ENCODE results near the gene DCPS.
"Not testable (repeated sequence)": the region's sequence is repeated elsewhere in the genome, so short reads cannot be mapped to it uniquely, and the experiment has no call there.

DCPS gene

DNA sequence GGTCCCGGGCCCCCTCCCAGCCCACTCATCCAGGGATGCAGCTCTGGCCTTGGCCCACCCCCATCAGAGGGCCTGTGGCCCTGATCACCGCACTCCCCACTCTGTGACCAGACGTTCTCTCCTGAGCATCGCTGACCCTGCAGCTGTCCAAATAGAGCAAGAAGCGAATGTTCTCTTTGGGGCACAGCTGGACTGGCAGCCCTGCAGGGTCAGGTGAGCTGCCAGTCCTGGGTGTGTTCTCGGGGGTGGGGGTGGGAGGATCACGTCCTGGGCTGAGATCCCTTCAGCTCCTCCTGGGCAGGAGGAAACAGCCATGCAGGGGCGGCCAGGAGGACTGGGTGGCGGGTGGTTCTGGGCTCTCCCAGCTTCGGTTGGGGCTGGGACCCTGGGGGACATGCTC is 78.1 kb downstream of the DCPS start:
- not testable (repeated sequence) for H3K9me3 Mint-ChIP-seq; H3K4me1 Mint-ChIP-seq (ENCODE audit: low read depth); H3K36me3 Mint-ChIP-seq (ENCODE audit: low read depth); H3K27me3 Mint-ChIP-seq (ENCODE audit: low read depth); H3K4me3 Mint-ChIP-seq; H3K27ac Mint-ChIP-seq

DNA sequence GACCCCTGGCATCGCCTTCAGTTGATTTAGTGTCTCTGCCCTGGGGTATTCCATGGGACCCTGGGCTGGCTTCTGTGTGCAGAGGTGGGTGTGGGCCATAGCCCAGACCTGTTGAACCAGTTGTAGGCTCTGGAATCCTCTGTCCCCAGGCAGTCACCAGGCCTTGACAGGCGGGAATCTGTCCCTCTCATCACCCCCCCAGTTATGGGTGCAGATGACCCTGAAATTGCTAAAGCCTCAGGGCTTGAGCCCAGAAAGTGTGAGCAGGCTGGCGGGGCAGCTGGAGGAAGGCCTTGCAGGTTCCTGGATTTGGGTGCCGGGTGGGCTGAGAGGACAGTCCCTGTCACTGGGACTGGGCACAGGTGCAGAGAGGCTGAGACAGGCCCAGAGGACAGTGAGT is 78.8 kb downstream of the DCPS start:
- H3K4me1 Mint-ChIP-seq (ENCODE audit: low read depth); H3K36me3 Mint-ChIP-seq (ENCODE audit: low read depth); H3K27ac Mint-ChIP-seq; H3K4me3 Mint-ChIP-seq; H3K9me3 Mint-ChIP-seq; H3K27me3 Mint-ChIP-seq (ENCODE audit: low read depth): not testable (repeated sequence)

DNA sequence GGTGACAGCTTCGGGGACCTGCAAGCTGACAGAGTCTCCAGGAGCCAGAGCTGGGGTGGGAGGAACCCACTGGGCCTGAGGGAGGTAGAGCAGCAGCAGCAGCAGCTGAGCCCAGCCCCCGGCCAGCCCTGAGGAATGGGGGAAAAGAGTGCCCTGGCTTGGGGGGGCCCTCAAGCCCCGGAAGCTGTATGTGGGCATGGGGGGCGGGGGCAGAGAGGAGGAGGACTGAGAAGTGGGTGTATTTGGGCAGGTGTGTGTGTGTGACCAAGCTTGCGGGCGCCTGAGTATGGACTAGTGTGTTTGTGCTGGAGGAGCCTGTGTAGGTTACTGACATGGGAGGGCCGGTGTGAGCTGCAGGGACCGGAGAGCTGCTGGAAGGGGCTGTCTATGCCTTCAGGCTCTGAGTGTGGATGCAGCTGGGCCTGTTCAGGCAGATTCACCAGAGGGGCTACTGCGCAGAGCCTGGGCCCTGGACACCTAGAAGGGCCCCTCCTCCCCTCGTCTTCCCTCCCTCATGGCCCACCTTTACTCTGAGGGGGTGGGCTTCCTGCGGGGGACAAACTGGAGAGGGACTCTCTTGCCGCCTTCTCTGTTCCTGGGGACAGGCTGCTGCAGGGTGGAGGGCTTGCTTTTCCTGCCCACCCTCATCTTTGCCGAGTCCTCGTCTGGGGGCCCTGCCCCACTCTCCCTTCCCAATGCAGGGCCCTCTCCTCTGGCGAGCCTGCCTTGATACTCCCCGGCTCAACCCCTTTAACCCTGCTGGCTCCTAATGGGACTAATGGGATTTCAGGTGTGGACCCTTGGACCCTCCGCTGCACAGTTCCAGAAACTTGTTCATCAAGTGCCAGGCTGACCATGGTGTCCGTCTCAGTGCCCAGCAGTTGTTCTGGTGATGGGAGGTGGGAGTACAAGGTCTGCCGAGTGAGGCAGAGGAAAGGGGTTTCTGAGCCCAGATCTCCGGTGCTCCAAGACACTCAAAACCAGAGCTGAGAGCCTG is 79.8 kb downstream of the DCPS start:
- Mint-ChIP-seq H3K27me3 (ENCODE audit: low read depth) (no peaks in the 10 kb centered on the region), H3K4me3 (no peak overlapping the region), H3K9me3 (no peaks in the 10 kb centered on the region), H3K4me1 (ENCODE audit: low read depth) (peaks cover 9% of the 10 kb centered on the region), H3K27ac (no peak overlapping the region), H3K36me3 (ENCODE audit: low read depth) (no peaks in the 10 kb centered on the region)

DNA sequence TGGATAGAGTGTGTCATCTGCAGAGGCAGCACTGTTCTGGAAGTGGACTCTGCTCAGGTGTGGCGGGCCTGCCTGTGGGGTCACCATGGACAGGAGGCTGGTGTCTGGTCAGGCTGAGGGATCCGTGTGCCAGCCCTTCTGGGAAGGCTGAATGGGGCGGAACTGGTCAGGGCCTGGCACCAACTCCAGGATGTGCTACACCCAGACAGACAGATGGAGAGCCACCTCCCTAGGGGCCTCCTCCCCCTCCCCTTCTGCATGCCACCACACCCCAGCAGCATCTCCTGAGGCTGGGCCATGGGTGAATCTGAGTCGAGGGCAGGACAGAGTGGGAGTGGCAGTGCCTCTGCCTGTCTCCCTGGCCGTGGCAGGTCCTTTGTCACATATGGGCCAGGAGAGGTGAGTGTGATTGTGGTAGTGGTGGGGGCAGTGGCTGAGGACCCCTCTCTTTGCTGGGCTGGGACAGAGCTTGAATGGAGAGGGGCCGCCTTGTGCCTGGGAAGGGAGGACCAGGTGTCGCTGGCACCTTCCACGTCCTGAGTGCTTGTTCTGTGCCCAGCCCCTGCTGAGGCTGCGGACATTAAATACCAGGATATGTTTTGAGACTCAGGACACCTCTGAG is 80.7 kb downstream of the DCPS start:
- Mint-ChIP-seq H3K4me1 (ENCODE audit: low read depth) (peaks cover 9% of the 10 kb centered on the region), H3K4me3 (no peak overlapping the region), H3K36me3 (ENCODE audit: low read depth) (no peaks in the 10 kb centered on the region), H3K27ac (no peak overlapping the region), H3K9me3 (no peaks in the 10 kb centered on the region), H3K27me3 (ENCODE audit: low read depth) (no peaks in the 10 kb centered on the region)

DNA sequence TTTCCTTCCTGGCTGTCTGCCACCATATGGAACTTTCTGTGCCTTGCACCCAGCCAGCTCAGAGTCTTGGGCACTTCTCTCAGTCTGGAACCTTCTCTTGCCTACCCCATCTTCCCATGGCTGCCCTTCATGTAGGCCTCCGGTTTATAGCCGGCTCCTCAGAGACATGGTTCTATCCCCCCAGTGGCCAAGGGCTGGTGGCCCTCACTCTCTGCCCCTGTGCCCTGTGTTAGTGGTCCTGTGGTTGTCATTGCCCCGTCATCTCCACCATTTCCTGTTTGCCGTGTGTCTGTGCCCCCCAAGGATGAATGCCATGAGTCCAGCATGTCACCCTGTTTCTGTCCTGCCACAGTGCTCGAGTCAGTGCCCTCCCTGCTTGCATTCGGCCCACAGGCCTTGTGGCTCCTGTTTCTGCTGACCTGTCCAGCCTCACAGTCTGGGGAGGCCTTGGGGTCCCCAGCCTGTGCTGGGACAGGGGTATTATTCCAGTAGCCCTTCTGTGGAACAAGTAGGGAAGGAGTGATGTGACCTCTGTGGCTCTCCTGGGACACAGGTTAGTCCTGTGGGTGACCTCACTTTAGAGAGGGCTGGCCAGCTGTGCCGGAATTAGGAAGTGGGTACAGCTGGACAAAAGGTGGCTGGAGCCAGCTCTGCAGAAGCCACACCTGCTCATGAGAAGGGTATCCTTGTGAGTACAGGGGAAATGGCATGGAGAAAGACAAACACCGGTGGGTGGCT is 82.3 kb downstream of the DCPS start:
- Mint-ChIP-seq H3K4me3 (no peak overlapping the region), H3K36me3 (ENCODE audit: low read depth) (no peaks in the 10 kb centered on the region), H3K9me3 (no peaks in the 10 kb centered on the region), H3K27me3 (ENCODE audit: low read depth) (no peaks in the 10 kb centered on the region), H3K4me1 (ENCODE audit: low read depth) (peaks cover 9% of the 10 kb centered on the region), H3K27ac (no peak overlapping the region)

DNA sequence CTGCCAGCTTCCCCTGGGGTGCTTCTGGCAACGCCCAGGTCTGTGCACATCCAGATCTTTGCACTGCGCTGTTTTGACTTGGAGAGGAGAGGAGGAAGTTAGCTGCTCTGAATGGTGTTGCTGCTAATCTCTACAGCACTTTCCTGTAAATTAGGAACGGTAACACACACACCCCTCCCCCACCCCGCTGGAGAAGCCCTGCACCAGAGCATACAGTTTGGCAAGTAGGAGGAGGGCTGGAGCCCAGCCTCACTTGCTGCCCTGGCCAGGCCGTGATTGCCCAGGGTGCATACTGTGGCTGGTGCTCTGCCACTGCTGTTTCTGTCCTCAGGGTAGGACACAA is 82.8 kb downstream of the DCPS start:
- not testable (repeated sequence) for H3K4me1 Mint-ChIP-seq (ENCODE audit: low read depth); H3K27ac Mint-ChIP-seq; H3K4me3 Mint-ChIP-seq

DNA sequence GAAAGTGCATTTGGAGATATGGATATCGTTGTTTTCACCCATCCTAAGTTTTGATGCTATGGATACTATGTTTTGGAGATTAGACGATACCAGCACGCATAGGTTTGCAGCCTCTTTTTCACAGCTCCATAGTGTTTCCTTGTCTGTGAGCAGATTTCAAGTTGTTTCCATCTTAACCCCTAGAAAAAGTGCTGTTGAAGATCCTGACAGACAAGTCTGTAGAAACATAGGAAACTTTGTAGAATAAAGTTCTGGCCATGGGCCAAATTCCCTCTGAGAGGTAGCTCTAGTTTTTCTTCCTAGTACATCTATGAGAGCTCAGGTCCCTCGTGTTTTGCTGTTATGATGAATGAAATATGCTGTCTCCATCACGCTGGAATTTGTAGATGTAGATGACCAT is 84.0 kb downstream of the DCPS start:
- H3K27me3 Mint-ChIP-seq (ENCODE audit: low read depth): no peaks in the 10 kb centered on the region
- no peaks in the 10 kb centered on the region for H3K36me3 Mint-ChIP-seq (ENCODE audit: low read depth)
- no peak overlapping the region for H3K4me3 Mint-ChIP-seq
- H3K27ac Mint-ChIP-seq: no peak overlapping the region
- H3K9me3 Mint-ChIP-seq: no peaks in the 10 kb centered on the region
- H3K4me1 Mint-ChIP-seq (ENCODE audit: low read depth): peaks cover 9% of the 10 kb centered on the region

More for the DNA sequence above, 82.8 kb downstream of the DCPS start:
- H3K9me3 Mint-ChIP-seq; H3K36me3 Mint-ChIP-seq (ENCODE audit: low read depth); H3K27me3 Mint-ChIP-seq (ENCODE audit: low read depth): not testable (repeated sequence)

DNA sequence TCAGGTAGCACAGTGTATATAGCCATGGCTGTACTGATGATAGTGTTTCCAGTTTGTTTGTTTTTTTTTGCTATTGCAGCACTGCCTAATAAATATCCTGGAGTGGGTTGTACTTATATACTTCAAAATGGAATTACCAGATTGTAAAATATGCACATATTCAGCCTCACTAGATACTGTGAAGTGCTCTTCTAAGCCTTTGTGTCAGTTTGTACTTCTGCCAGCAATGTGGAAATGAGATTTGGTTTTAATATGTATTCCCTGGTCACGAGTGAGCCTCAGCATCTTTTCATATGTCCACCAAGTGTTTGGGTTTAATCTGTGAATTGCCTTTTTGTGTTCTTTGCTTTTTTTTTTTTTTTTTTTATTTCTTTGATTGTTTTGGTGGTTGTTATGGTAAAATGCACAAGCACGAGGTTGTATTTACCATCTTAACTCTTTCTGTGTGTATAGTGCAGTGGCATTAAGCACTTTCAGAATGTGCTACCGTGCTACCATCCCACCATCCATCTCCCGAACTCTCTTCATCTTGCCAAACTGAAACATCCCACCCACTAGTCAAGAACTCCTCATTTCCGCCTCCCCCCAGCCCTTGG is 86.5 kb downstream of the DCPS start:
- H3K36me3 Mint-ChIP-seq (ENCODE audit: low read depth): no peaks in the 10 kb centered on the region
- H3K9me3 Mint-ChIP-seq: no peaks in the 10 kb centered on the region
- H3K4me1 Mint-ChIP-seq (ENCODE audit: low read depth): peaks cover 9% of the 10 kb centered on the region
- H3K27me3 Mint-ChIP-seq (ENCODE audit: low read depth): no peaks in the 10 kb centered on the region
- no peak overlapping the region for H3K27ac Mint-ChIP-seq
- H3K4me3 Mint-ChIP-seq: no peak overlapping the region

DNA sequence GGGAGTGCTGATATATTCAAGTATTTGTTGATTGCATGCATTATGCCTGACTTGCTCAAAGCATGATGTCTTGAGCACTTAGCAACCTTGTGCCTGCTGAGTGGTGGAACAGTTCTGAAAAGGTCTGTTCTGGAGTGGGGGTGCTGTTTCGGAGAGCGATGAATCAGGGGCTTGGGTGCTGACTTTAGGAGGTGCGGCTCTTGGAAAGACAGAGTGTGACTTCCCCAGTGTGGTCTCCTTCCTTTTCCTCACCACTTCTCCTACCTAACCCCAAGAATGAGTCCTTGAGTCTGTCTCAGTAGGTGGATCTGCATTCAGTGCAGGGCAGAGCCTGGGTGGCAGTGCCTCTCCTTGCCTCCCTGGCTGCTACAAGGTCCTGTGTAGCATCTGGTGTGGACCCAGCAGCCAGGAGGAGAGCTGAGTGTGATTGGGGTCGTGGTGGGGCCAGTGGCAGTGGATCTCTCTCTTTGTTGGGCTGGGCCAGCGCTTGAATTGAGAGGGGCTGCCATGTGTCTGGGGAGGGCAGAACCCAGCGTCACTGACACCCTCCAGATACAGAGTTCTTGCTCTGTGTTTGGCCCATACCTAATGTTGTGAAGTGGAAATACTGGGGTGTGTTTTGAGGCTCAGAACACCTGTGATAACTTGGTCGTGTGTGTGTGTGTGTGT is 87.6 kb downstream of the DCPS start:
- Mint-ChIP-seq H3K27ac (no peak overlapping the region), H3K27me3 (ENCODE audit: low read depth) (no peaks in the 10 kb centered on the region), H3K9me3 (no peaks in the 10 kb centered on the region), H3K36me3 (ENCODE audit: low read depth) (no peaks in the 10 kb centered on the region), H3K4me3 (no peak overlapping the region), H3K4me1 (ENCODE audit: low read depth) (peaks cover 6% of the 10 kb centered on the region)

DNA sequence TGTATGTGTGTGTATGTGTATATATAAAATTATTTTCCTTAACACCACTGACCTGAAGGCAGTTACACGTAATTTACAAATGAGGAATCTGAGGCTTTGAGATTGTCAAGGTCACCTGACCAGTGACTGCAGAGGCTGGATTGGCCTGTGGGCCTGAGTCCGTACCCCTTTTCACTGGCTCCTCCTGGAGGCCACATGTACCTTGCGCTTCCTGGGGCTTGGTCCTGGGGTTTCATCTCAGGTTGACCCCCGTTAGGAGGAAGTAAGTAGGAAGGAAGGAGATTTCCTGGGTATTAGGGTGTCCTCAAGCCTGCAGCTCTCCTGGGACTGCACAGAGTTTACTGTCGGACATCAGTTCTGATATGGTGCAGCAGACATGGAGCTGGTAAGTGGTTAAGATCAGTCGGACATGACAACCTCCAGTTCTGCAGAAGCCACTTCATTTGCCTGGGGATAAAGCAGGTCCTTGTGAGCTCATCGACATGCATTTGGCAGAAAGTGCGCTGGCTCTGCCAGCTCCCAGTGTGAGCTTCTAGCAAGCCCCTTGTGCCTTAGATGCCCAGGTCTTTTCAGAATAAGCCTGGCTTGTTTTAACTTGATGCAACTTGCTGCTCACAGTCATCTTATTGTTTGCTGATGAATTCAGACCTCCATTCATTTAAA is 88.2 kb downstream of the DCPS start:
- Mint-ChIP-seq H3K27ac (no peak overlapping the region), H3K36me3 (ENCODE audit: low read depth) (no peaks in the 10 kb centered on the region), H3K4me1 (ENCODE audit: low read depth) (no peaks in the 10 kb centered on the region), H3K9me3 (no peaks in the 10 kb centered on the region), H3K27me3 (ENCODE audit: low read depth) (no peaks in the 10 kb centered on the region), H3K4me3 (no peak overlapping the region)

DNA sequence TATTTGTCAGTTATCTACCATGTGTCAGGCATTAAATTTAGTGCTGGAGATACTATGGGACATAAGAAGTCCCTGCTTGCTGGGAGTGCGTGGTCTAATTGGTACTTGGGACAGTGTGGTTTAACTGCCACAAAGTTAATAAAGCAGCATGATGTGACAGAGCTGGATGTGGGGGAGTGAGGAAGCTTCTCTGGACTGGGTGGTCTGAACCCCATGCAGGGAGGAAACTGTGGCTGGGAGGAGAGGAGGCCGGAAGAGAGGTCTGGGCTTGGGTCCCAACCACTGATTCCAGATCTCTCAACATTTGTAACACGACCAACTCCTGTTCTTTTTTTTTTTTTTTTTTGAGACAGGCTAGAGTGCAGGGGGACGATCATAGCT is 88.8 kb downstream of the DCPS start:
- no peaks in the 10 kb centered on the region for H3K4me1 Mint-ChIP-seq (ENCODE audit: low read depth)
- H3K27ac Mint-ChIP-seq: no peak overlapping the region
- no peaks in the 10 kb centered on the region for H3K9me3 Mint-ChIP-seq
- no peak overlapping the region for H3K4me3 Mint-ChIP-seq
- no peaks in the 10 kb centered on the region for H3K27me3 Mint-ChIP-seq (ENCODE audit: low read depth)
- no peaks in the 10 kb centered on the region for H3K36me3 Mint-ChIP-seq (ENCODE audit: low read depth)

DNA sequence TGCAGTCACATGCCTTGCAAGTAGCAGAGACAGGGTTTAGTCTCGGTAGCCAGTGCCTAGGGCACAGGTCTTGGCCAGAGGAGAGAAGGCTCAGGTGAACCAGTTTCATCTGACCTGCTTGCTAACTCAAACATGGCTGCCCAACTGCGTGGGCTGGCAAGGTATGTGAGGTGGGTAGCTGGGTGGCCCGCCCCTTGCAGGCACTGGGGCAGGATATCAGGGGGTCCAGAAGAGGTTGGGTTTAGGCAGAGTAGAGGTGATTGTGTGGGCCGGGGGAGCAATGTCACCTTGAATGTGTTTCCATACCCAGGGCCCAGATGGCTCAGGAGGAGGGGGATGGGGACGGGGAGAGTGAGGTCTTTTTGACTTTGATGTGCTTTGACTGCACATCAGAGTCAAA is 89.3 kb downstream of the DCPS start:
- Mint-ChIP-seq H3K36me3 (ENCODE audit: low read depth) (no peaks in the 10 kb centered on the region), H3K27me3 (ENCODE audit: low read depth) (no peaks in the 10 kb centered on the region), H3K4me3 (no peak overlapping the region), H3K9me3 (no peaks in the 10 kb centered on the region), H3K4me1 (ENCODE audit: low read depth) (no peaks in the 10 kb centered on the region), H3K27ac (no peak overlapping the region)

DNA sequence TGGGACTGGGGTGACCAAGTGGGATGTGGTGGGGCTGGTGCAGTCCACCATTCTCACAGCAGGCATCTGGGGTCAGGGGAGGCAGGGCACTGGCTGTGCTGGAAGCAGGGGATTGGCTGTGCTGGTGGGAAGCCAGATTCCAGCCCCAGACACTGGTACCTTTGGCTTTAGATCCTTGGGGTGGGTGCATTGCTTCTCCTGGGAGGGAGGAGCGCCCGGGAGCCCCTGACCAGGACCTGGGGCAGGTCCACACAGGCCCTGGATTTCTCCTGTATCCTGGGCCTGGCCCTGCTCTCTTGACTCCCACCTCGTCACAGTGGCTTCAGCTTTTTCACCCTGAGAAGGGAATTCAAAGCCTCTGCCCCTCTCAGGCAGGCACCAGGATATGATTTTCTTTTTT is 90.2 kb downstream of the DCPS start:
- Mint-ChIP-seq H3K27ac (no peak overlapping the region), H3K36me3 (ENCODE audit: low read depth) (no peaks in the 10 kb centered on the region), H3K4me3 (no peak overlapping the region), H3K27me3 (ENCODE audit: low read depth) (no peaks in the 10 kb centered on the region), H3K4me1 (ENCODE audit: low read depth) (no peaks in the 10 kb centered on the region), H3K9me3 (no peaks in the 10 kb centered on the region)

DNA sequence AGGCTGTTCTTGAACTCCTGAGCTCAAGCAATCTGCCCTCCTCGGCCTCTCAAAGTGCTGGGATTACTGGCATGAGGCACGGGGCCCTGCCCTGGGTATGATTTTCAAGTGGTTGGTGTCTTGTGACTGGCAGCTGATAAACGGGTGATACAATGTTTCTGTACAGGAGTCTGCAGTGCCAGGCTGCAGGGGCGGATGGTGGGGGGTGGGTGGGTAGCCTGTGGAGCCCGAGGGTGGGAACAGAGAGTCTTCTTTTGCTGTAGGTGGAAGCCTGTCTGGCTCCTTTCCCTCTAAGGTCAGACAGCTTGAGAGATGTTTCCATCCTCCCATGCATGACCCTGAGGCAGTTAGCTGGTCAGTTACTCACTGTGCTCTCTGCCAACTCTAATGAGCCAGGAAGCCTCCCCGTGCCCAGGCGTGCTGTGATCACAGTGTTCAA is 90.8 kb downstream of the DCPS start:
- not testable (repeated sequence) for H3K4me1 Mint-ChIP-seq (ENCODE audit: low read depth); H3K9me3 Mint-ChIP-seq; H3K27ac Mint-ChIP-seq; H3K27me3 Mint-ChIP-seq (ENCODE audit: low read depth); H3K36me3 Mint-ChIP-seq (ENCODE audit: low read depth); H3K4me3 Mint-ChIP-seq
